Measurements from ENCODE around the gene HDAC4.
A peak's percentile ranks its signal among the peaks of the same experiment; 100 is the strongest.
"Not testable (repeated sequence)": the region's sequence is repeated elsewhere in the genome, so short reads cannot be mapped to it uniquely, and the experiment has no call there.

HDAC4 gene

GRCh38 chr2:239178484-239178883, 222.3 kb downstream of the HDAC4 start:
- DNase-seq: no peak

- DNase-seq: no peak
These were observed 222.9 kb downstream of the HDAC4 start for GRCh38 chr2:239177908-239178307.

GRCh38 chr2:239177325-239177724, 223.5 kb downstream of the HDAC4 start:
- DNase-seq: no peak

GRCh38 chr2:239176138-239176803, 224.5 kb downstream of the HDAC4 start:
- DNase-seq: not testable (repeated sequence)

- DNase-seq: no peak
These were observed 225.6 kb downstream of the HDAC4 start for GRCh38 chr2:239175181-239175580.

GRCh38 chr2:239173301-239173700, 227.5 kb downstream of the HDAC4 start:
- no peak for DNase-seq

GRCh38 chr2:239171643-239172042, 229.2 kb downstream of the HDAC4 start:
- no peak for DNase-seq

- DNase-seq: no peak
These were observed 231.3 kb downstream of the HDAC4 start for GRCh38 chr2:239169311-239170048.

- no peak for DNase-seq
These were observed 232.2 kb downstream of the HDAC4 start for GRCh38 chr2:239168575-239168974.

GRCh38 chr2:239167766-239168444, 232.9 kb downstream of the HDAC4 start:
- no peak for DNase-seq

- no peak for DNase-seq
These were observed 233.7 kb downstream of the HDAC4 start for GRCh38 chr2:239167011-239167673.

GRCh38 chr2:239166201-239166834, 234.5 kb downstream of the HDAC4 start:
- DNase-seq: no peak

GRCh38 chr2:239165206-239165831, 235.5 kb downstream of the HDAC4 start:
- no peak for DNase-seq

- peak; percentile 30 for DNase-seq
These were observed 236.4 kb downstream of the HDAC4 start for GRCh38 chr2:239164335-239164871.

- no peak for DNase-seq
These were observed 237.0 kb downstream of the HDAC4 start for GRCh38 chr2:239163688-239164334.

- no peak for DNase-seq
These were observed 237.7 kb downstream of the HDAC4 start for GRCh38 chr2:239162976-239163687.

GRCh38 chr2:239162141-239162821, 238.5 kb downstream of the HDAC4 start:
- no peak for DNase-seq

GRCh38 chr2:239161711-239162140, 239.1 kb downstream of the HDAC4 start:
- DNase-seq: no peak

- DNase-seq: no peak
These were observed 240.3 kb downstream of the HDAC4 start for GRCh38 chr2:239160226-239161143.

All from activated gamma-delta T cell treated with Interleukin-2 at 50 U/mL for 16 hours (primary cell).